Activated CD4-positive, alpha-beta memory T cell treated with anti-CD3 and anti-CD28 coated beads for 36 hours (primary cell): ENCODE measurements around the gene PDIA5. TPM values are rescaled to one million over a fixed set of nuclear protein-coding genes. Genes with fewer than 3 reads are reported as not detected.

Source experiments
- CTCF ChIA-PET: fragments of 350-600 bp; sonication (Branson Sonifier 250); formaldehyde crosslinking; loops from one replicate; lab custom pipeline; 2021; ENCODE audit warnings: antibody characterized with exemption, inconsistent platforms; lab: Charles Lee
- POLR2A ChIA-PET: fragments of 350-600 bp; sonication (Branson Sonifier 250); formaldehyde crosslinking; loops from one replicate; lab custom pipeline; 2021; ENCODE audit warnings: antibody characterized with exemption; lab: Charles Lee
- DNase-seq: peaks from one replicate; pipeline ENCODE4 v3.0.0-alpha.2; 2020
- H3K27ac Mint-ChIP-seq: one replicate; pipeline ENCODE4 v1.8.0; 2021; ENCODE audit warnings: mixed read lengths
- H3K27me3 Mint-ChIP-seq: one replicate; pipeline ENCODE4 v1.8.0; 2021; ENCODE audit warnings: mixed read lengths
- H3K36me3 Mint-ChIP-seq: one replicate; pipeline ENCODE4 v1.8.0; 2021; ENCODE audit warnings: mixed read lengths
- H3K4me1 Mint-ChIP-seq: one replicate; pipeline ENCODE4 v1.8.0; 2021; ENCODE audit warnings: low read depth, mixed read lengths
- H3K4me3 Mint-ChIP-seq: one replicate; pipeline ENCODE4 v1.8.0; 2021; ENCODE audit warnings: mild to moderate bottlenecking, mixed read lengths
- H3K9me3 Mint-ChIP-seq: one replicate; pipeline ENCODE4 v1.8.0; 2021; ENCODE audit warnings: mixed read lengths
- intact Hi-C: fragments of 100-400 bp; cut with micrococcal nuclease; formaldehyde crosslinking; loops from one replicate; pipeline ENCODE4 v1.15.1; 2023
- total RNA-seq, 2 experiments: library from RNA; stranded (reverse); gene quantifications; one replicate each; pipeline ENCODE4 v1.2.3, GENCODE V29; 2021

Gene PDIA5
- total RNA-seq, 2 experiments from 2014 or later = 21.7 to 21.8 TPM

- ChIA-PET POLR2A (no interaction called here), CTCF (no interaction called here)
- intact Hi-C loops = no loop called here
- H3K4me3 Mint-ChIP-seq = no peak overlapping the region
- DNase-seq = no peak
- H3K27ac Mint-ChIP-seq = no peak overlapping the region
- no peaks in the 10 kb centered on the region for H3K9me3 Mint-ChIP-seq
- H3K4me1 Mint-ChIP-seq = no peaks in the 10 kb centered on the region
- H3K27me3 Mint-ChIP-seq = no peaks in the 10 kb centered on the region
- H3K36me3 Mint-ChIP-seq = peaks cover 33% of the 10 kb centered on the region
These were observed 62.7 kb downstream of the PDIA5 start for GRCh38 chr3:123129532-123129931.

- ChIA-PET POLR2A (interaction anchor here (0.6 kb wide), 1 partner anchor 174 kb away, joined by 3 read pairs; no protein-coding TSS in a partner anchor), CTCF (no interaction called here)
- H3K27me3 Mint-ChIP-seq = no peaks in the 10 kb centered on the region
- no peaks in the 10 kb centered on the region for H3K4me1 Mint-ChIP-seq
- H3K4me3 Mint-ChIP-seq = no peak overlapping the region
- no peaks in the 10 kb centered on the region for H3K9me3 Mint-ChIP-seq
- no peak for DNase-seq
- peaks cover 28% of the 10 kb centered on the region for H3K36me3 Mint-ChIP-seq
- intact Hi-C loops = no loop called here
- no peak overlapping the region for H3K27ac Mint-ChIP-seq
These were observed 63.4 kb downstream of the PDIA5 start for GRCh38 chr3:123130079-123130750.

GRCh38 chr3:123134671-123135070 is 67.8 kb downstream of the PDIA5 start:
- Mint-ChIP-seq H3K9me3 (no peaks in the 10 kb centered on the region), H3K4me1 (no peaks in the 10 kb centered on the region), H3K4me3 (no peak overlapping the region), H3K36me3 (peaks cover 14% of the 10 kb centered on the region), H3K27me3 (no peaks in the 10 kb centered on the region), H3K27ac (no peak overlapping the region)
- POLR2A ChIA-PET = interaction anchor here (0.7 kb wide), 1 partner anchor 19 kb away, joined by 3 read pairs; no protein-coding TSS in a partner anchor
- DNase-seq = no peak
- intact Hi-C loops = no loop called here
- CTCF ChIA-PET = no interaction called here

- POLR2A ChIA-PET = no interaction called here
- no peaks in the 10 kb centered on the region for H3K27me3 Mint-ChIP-seq
- CTCF ChIA-PET = no interaction called here
These were observed 70.2 kb downstream of the PDIA5 start for GRCh38 chr3:123137001-123137400.

GRCh38 chr3:123138839-123139444 is 72.1 kb downstream of the PDIA5 start:
- ChIA-PET CTCF (no interaction called here), POLR2A (no interaction called here)
- no peaks in the 10 kb centered on the region for H3K27me3 Mint-ChIP-seq
- H3K27ac Mint-ChIP-seq = no peak overlapping the region
- H3K4me3 Mint-ChIP-seq = no peak overlapping the region
- no peak for DNase-seq
- H3K4me1 Mint-ChIP-seq = no peaks in the 10 kb centered on the region
- no peaks in the 10 kb centered on the region for H3K9me3 Mint-ChIP-seq
- H3K36me3 Mint-ChIP-seq = peaks cover 12% of the 10 kb centered on the region
- intact Hi-C loops = no loop called here

More at GRCh38 chr3:123137001-123137400, 70.2 kb downstream of the PDIA5 start:
- Mint-ChIP-seq H3K4me1 (no peaks in the 10 kb centered on the region), H3K9me3 (no peaks in the 10 kb centered on the region), H3K4me3 (no peak overlapping the region), H3K27ac (no peak overlapping the region), H3K36me3 (peaks cover 10% of the 10 kb centered on the region)
- no peak for DNase-seq
- intact Hi-C loops = no loop called here

GRCh38 chr3:123139522-123139921 is 72.7 kb downstream of the PDIA5 start:
- Mint-ChIP-seq H3K4me3 (no peak overlapping the region), H3K27ac (no peak overlapping the region), H3K36me3 (peaks cover 15% of the 10 kb centered on the region), H3K27me3 (no peaks in the 10 kb centered on the region), H3K4me1 (no peaks in the 10 kb centered on the region), H3K9me3 (no peaks in the 10 kb centered on the region)
- intact Hi-C loops = no loop called here
- DNase-seq = no peak
- ChIA-PET POLR2A (no interaction called here), CTCF (no interaction called here)

GRCh38 chr3:123140550-123140949 is 73.7 kb downstream of the PDIA5 start:
- CTCF ChIA-PET = no interaction called here
- H3K27me3 Mint-ChIP-seq = no peaks in the 10 kb centered on the region
- H3K9me3 Mint-ChIP-seq = no peaks in the 10 kb centered on the region
- POLR2A ChIA-PET = no interaction called here
- no peak overlapping the region for H3K27ac Mint-ChIP-seq
- DNase-seq = no peak
- no peaks in the 10 kb centered on the region for H3K4me1 Mint-ChIP-seq
- intact Hi-C loops = no loop called here
- H3K4me3 Mint-ChIP-seq = no peak overlapping the region
- peaks cover 16% of the 10 kb centered on the region for H3K36me3 Mint-ChIP-seq

- CTCF ChIA-PET = no interaction called here
- DNase-seq = no peak
- intact Hi-C loops = no loop called here
- no peak overlapping the region for H3K27ac Mint-ChIP-seq
- H3K36me3 Mint-ChIP-seq = peaks cover 17% of the 10 kb centered on the region
- no peaks in the 10 kb centered on the region for H3K27me3 Mint-ChIP-seq
- H3K4me1 Mint-ChIP-seq = no peaks in the 10 kb centered on the region
- POLR2A ChIA-PET = no interaction called here
- H3K4me3 Mint-ChIP-seq = no peak overlapping the region
- H3K9me3 Mint-ChIP-seq = no peaks in the 10 kb centered on the region
These were observed 74.5 kb downstream of the PDIA5 start for GRCh38 chr3:123141276-123141675.

GRCh38 chr3:123143669-123144411 is 77.0 kb downstream of the PDIA5 start:
- Mint-ChIP-seq H3K9me3 (no peaks in the 10 kb centered on the region), H3K27ac (no peak overlapping the region), H3K36me3 (peaks cover 28% of the 10 kb centered on the region), H3K4me3 (no peak overlapping the region), H3K4me1 (no peaks in the 10 kb centered on the region), H3K27me3 (no peaks in the 10 kb centered on the region)
- DNase-seq = no peak
- intact Hi-C loops = no loop called here
- POLR2A ChIA-PET = no interaction called here
- CTCF ChIA-PET = no interaction called here

GRCh38 chr3:123147754-123148535 is 81.1 kb downstream of the PDIA5 start:
- H3K27ac Mint-ChIP-seq = no peak overlapping the region
- no peaks in the 10 kb centered on the region for H3K27me3 Mint-ChIP-seq
- no peak for DNase-seq
- peaks cover 62% of the 10 kb centered on the region for H3K36me3 Mint-ChIP-seq
- peaks cover 6% of the 10 kb centered on the region for H3K9me3 Mint-ChIP-seq
- H3K4me3 Mint-ChIP-seq = no peak overlapping the region
- no peaks in the 10 kb centered on the region for H3K4me1 Mint-ChIP-seq
- intact Hi-C loops = no loop called here
- POLR2A ChIA-PET = interaction anchor here (0.6 kb wide), 1 partner anchor 172 kb away, joined by 4 read pairs; no protein-coding TSS in a partner anchor
- CTCF ChIA-PET = no interaction called here

- CTCF ChIA-PET = no interaction called here
- Mint-ChIP-seq H3K36me3 (peaks cover 62% of the 10 kb centered on the region), H3K4me1 (no peaks in the 10 kb centered on the region), H3K4me3 (no peak overlapping the region), H3K9me3 (peaks cover 6% of the 10 kb centered on the region), H3K27ac (no peak overlapping the region), H3K27me3 (no peaks in the 10 kb centered on the region)
- DNase-seq = no peak
- POLR2A ChIA-PET = interaction anchor here (0.6 kb wide), 1 partner anchor 173 kb away, joined by 4 read pairs; no protein-coding TSS in a partner anchor
- intact Hi-C loops = no loop called here
These were observed 81.9 kb downstream of the PDIA5 start for GRCh38 chr3:123148772-123149171.

GRCh38 chr3:123149525-123149924 is 82.7 kb downstream of the PDIA5 start:
- Mint-ChIP-seq H3K27me3 (no peaks in the 10 kb centered on the region), H3K36me3 (peaks cover 61% of the 10 kb centered on the region), H3K4me3 (no peak overlapping the region), H3K4me1 (no peaks in the 10 kb centered on the region), H3K9me3 (peaks cover 6% of the 10 kb centered on the region), H3K27ac (no peak overlapping the region)
- ChIA-PET POLR2A (no interaction called here), CTCF (no interaction called here)
- DNase-seq = no peak
- intact Hi-C loops = no loop called here
